Activated T-helper 1 cell treated with anti-CD3 and anti-CD28 coated beads, Interleukin-12 subunit alpha, Interleukin-12 subunit beta, Interleukin-2, Interleukin-4 antibody, amounts not matched to agents 30 ng/mL and 10 ng/mL and 1 ng/mL, durations not matched to agents 14 hours and 24 hours and 36 hours (primary cell): Measurements from ENCODE around the gene CTBP2. TPM values are rescaled to one million over a fixed set of nuclear protein-coding genes. Genes with fewer than 3 reads are reported as not detected.
"Not testable (repeated sequence)": the region's sequence is repeated elsewhere in the genome, so short reads cannot be mapped to it uniquely, and the experiment has no call there.

Experiments
- DNase-seq: peaks from one replicate; pipeline ENCODE4 v3.0.0; 2021; ENCODE audit warnings: low spot score
- H3K27ac Mint-ChIP-seq: one replicate; pipeline ENCODE4 v1.8.0; 2021; ENCODE audit warnings: mild to moderate bottlenecking, mixed read lengths
- H3K27me3 Mint-ChIP-seq: one replicate; pipeline ENCODE4 v1.8.0; 2022; ENCODE audit warnings: mild to moderate bottlenecking, moderate library complexity, mixed read lengths; ENCODE audit not compliant: insufficient read depth
- H3K36me3 Mint-ChIP-seq: one replicate; pipeline ENCODE4 v1.8.0; 2021; ENCODE audit warnings: low read depth, mixed read lengths
- H3K4me1 Mint-ChIP-seq: one replicate; pipeline ENCODE4 v1.8.0; 2021; ENCODE audit warnings: low read depth, mixed read lengths
- H3K4me3 Mint-ChIP-seq: one replicate; pipeline ENCODE4 v1.8.0; 2021; ENCODE audit warnings: mild to moderate bottlenecking, moderate library complexity, mixed read lengths
- H3K9me3 Mint-ChIP-seq: one replicate; pipeline ENCODE4 v1.8.0; 2021; ENCODE audit warnings: mixed read lengths
- intact Hi-C: fragments of 100-400 bp; cut with micrococcal nuclease; formaldehyde crosslinking; loops from one replicate; pipeline ENCODE4 v1.15.1; 2024
- total RNA-seq: library from RNA; stranded (reverse); gene quantifications from 2 replicates; pipeline ENCODE4 v1.2.3, GENCODE V29; 2022

The CTBP2 gene
- total RNA-seq, 1 donor from 2014 or later = 0.13 TPM

GRCh38 chr10:125172694-125173093 lies 12.3 kb upstream of the CTBP2 start:
- Mint-ChIP-seq H3K4me3 (no peak overlapping the region), H3K9me3 (no peaks in the 10 kb centered on the region), H3K4me1 (no peaks in the 10 kb centered on the region), H3K36me3 (no peaks in the 10 kb centered on the region), H3K27me3 (peaks cover 6% of the 10 kb centered on the region), H3K27ac (no peak overlapping the region)
- DNase-seq = no peak
- intact Hi-C loops = no loop called here

GRCh38 chr10:125171402-125172306 lies 11.3 kb upstream of the CTBP2 start:
- intact Hi-C loops = no loop called here
- no peak for DNase-seq
- H3K9me3 Mint-ChIP-seq = no peaks in the 10 kb centered on the region
- H3K27ac Mint-ChIP-seq = no peak overlapping the region
- H3K27me3 Mint-ChIP-seq = peaks cover 6% of the 10 kb centered on the region
- H3K36me3 Mint-ChIP-seq = no peaks in the 10 kb centered on the region
- no peaks in the 10 kb centered on the region for H3K4me1 Mint-ChIP-seq
- no peak overlapping the region for H3K4me3 Mint-ChIP-seq

GRCh38 chr10:125169915-125170314 lies 9.6 kb upstream of the CTBP2 start:
- Mint-ChIP-seq H3K36me3 (no peaks in the 10 kb centered on the region), H3K27ac (no peak overlapping the region), H3K4me3 (no peak overlapping the region), H3K27me3 (peaks cover 6% of the 10 kb centered on the region), H3K4me1 (no peaks in the 10 kb centered on the region), H3K9me3 (no peaks in the 10 kb centered on the region)
- intact Hi-C loops = no loop called here
- DNase-seq = no peak

GRCh38 chr10:125169279-125169678 lies 8.9 kb upstream of the CTBP2 start:
- intact Hi-C loops = no loop called here
- no peaks in the 10 kb centered on the region for H3K36me3 Mint-ChIP-seq
- H3K27ac Mint-ChIP-seq = no peak overlapping the region
- peaks cover 10% of the 10 kb centered on the region for H3K27me3 Mint-ChIP-seq
- H3K4me3 Mint-ChIP-seq = no peak overlapping the region
- H3K4me1 Mint-ChIP-seq = no peaks in the 10 kb centered on the region
- no peak for DNase-seq
- no peaks in the 10 kb centered on the region for H3K9me3 Mint-ChIP-seq

GRCh38 chr10:125166658-125167057 lies 6.3 kb upstream of the CTBP2 start:
- H3K4me3 Mint-ChIP-seq = no peak overlapping the region
- H3K27me3 Mint-ChIP-seq = peaks cover 20% of the 10 kb centered on the region
- no peaks in the 10 kb centered on the region for H3K4me1 Mint-ChIP-seq
- no peak overlapping the region for H3K27ac Mint-ChIP-seq
- intact Hi-C loops = no loop called here
- DNase-seq = no peak
- no peaks in the 10 kb centered on the region for H3K36me3 Mint-ChIP-seq
- no peaks in the 10 kb centered on the region for H3K9me3 Mint-ChIP-seq

- peaks cover 22% of the 10 kb centered on the region for H3K27me3 Mint-ChIP-seq
- no peak for DNase-seq
- no peaks in the 10 kb centered on the region for H3K9me3 Mint-ChIP-seq
- H3K27ac Mint-ChIP-seq = no peak overlapping the region
- intact Hi-C loops = no loop called here
- H3K4me1 Mint-ChIP-seq = no peaks in the 10 kb centered on the region
- no peaks in the 10 kb centered on the region for H3K36me3 Mint-ChIP-seq
- H3K4me3 Mint-ChIP-seq = no peak overlapping the region
These were observed 5.5 kb upstream of the CTBP2 start for GRCh38 chr10:125165584-125166573.

- Mint-ChIP-seq H3K27ac (no peak overlapping the region), H3K36me3 (no peaks in the 10 kb centered on the region), H3K4me1 (no peaks in the 10 kb centered on the region), H3K4me3 (no peak overlapping the region), H3K27me3 (peaks cover 22% of the 10 kb centered on the region), H3K9me3 (no peaks in the 10 kb centered on the region)
- no peak for DNase-seq
- intact Hi-C loops = no loop called here
These were observed 4.1 kb upstream of the CTBP2 start for GRCh38 chr10:125164421-125164820.

- H3K27me3 Mint-ChIP-seq = peaks cover 22% of the 10 kb centered on the region
- no peak overlapping the region for H3K4me3 Mint-ChIP-seq
- no peaks in the 10 kb centered on the region for H3K4me1 Mint-ChIP-seq
- H3K36me3 Mint-ChIP-seq = no peaks in the 10 kb centered on the region
- no peak for DNase-seq
- no peaks in the 10 kb centered on the region for H3K9me3 Mint-ChIP-seq
- no peak overlapping the region for H3K27ac Mint-ChIP-seq
- intact Hi-C loops = no loop called here
These were observed 3.4 kb upstream of the CTBP2 start for GRCh38 chr10:125163803-125164202.

- intact Hi-C loops, H3K9me3 Mint-ChIP-seq, H3K36me3 Mint-ChIP-seq, H3K4me3 Mint-ChIP-seq, H3K27ac Mint-ChIP-seq, DNase-seq, H3K4me1 Mint-ChIP-seq: not testable (repeated sequence)
- H3K27me3 Mint-ChIP-seq = peaks cover 26% of the 10 kb centered on the region
These were observed 2.9 kb upstream of the CTBP2 start for GRCh38 chr10:125163312-125163711.

GRCh38 chr10:125162120-125162931 lies 2.0 kb upstream of the CTBP2 start:
- Mint-ChIP-seq H3K9me3 (no peaks in the 10 kb centered on the region), H3K27ac (no peak overlapping the region), H3K4me1 (peaks cover 5% of the 10 kb centered on the region), H3K4me3 (no peak overlapping the region), H3K27me3 (peaks cover 33% of the 10 kb centered on the region), H3K36me3 (peaks cover 3% of the 10 kb centered on the region)
- intact Hi-C loops = no loop called here
- no peak for DNase-seq

GRCh38 chr10:125161707-125162119 lies 1.4 kb upstream of the CTBP2 start:
- H3K27me3 Mint-ChIP-seq = peaks cover 39% of the 10 kb centered on the region
- peaks cover 5% of the 10 kb centered on the region for H3K4me1 Mint-ChIP-seq
- peaks cover 3% of the 10 kb centered on the region for H3K36me3 Mint-ChIP-seq
- intact Hi-C loops = no loop called here
- H3K27ac Mint-ChIP-seq = no peak overlapping the region
- no peak for DNase-seq
- H3K4me3 Mint-ChIP-seq = no peak overlapping the region
- H3K9me3 Mint-ChIP-seq = no peaks in the 10 kb centered on the region

- Mint-ChIP-seq H3K36me3 (peaks cover 3% of the 10 kb centered on the region), H3K4me3 (peak overlapping the region; percentile 15), H3K4me1 (peaks cover 5% of the 10 kb centered on the region), H3K9me3 (no peaks in the 10 kb centered on the region), H3K27me3 (peaks cover 43% of the 10 kb centered on the region), H3K27ac (no peak overlapping the region)
- intact Hi-C loops = no loop called here
- no peak for DNase-seq
These were observed 718 bp upstream of the CTBP2 start for GRCh38 chr10:125160856-125161706.
